OCI-LY1 (cell line): Measurements from ENCODE around the gene ABCB8.

Experiments used
- EZH2 ChIP-seq: fragments of 200-600 bp; sonication (generic), shearing (Covaris generic); IDR thresholded peaks from 2 replicates; pipeline ENCODE4 v1.8.0; 2017; ENCODE audit warnings: borderline replicate concordance, mixed run types, mild to moderate bottlenecking, antibody characterized with exemption, low read length, moderate library complexity, mixed read lengths
- TF ChIP-seq, protein P1 (sequence below): fragments of 200-600 bp; sonication (generic), shearing (Covaris generic); IDR thresholded peaks from 2 replicates; pipeline ENCODE4 v1.5.1; 2017; ENCODE audit warnings: mild to moderate bottlenecking, antibody characterized with exemption, low read length, moderate library complexity, mixed read lengths

DNA sequence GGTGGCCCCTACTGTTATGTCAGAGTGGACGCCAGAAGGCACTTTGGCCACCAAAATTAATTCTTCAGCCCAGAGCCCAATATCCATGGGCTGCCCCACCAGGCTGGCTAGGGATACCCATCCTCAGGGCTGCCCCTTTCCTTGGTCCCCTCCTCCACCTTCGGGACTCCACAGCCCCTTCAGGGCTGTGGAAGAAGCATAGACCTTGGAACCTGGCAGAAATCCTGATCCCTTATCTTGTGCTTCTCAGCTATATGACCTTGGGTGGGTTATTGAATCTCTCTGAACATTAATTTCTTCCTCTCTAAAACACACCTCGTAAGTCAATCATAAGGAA is 55.5 kb downstream of the ABCB8 start:
- TF ChIP-seq EZH2: no peak
- TF ChIP-seq, protein P1, sequence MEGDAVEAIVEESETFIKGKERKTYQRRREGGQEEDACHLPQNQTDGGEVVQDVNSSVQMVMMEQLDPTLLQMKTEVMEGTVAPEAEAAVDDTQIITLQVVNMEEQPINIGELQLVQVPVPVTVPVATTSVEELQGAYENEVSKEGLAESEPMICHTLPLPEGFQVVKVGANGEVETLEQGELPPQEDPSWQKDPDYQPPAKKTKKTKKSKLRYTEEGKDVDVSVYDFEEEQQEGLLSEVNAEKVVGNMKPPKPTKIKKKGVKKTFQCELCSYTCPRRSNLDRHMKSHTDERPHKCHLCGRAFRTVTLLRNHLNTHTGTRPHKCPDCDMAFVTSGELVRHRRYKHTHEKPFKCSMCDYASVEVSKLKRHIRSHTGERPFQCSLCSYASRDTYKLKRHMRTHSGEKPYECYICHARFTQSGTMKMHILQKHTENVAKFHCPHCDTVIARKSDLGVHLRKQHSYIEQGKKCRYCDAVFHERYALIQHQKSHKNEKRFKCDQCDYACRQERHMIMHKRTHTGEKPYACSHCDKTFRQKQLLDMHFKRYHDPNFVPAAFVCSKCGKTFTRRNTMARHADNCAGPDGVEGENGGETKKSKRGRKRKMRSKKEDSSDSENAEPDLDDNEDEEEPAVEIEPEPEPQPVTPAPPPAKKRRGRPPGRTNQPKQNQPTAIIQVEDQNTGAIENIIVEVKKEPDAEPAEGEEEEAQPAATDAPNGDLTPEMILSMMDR: no peak
